ENCODE data around the gene CERK.

- TF ChIP-seq, protein P1, sequence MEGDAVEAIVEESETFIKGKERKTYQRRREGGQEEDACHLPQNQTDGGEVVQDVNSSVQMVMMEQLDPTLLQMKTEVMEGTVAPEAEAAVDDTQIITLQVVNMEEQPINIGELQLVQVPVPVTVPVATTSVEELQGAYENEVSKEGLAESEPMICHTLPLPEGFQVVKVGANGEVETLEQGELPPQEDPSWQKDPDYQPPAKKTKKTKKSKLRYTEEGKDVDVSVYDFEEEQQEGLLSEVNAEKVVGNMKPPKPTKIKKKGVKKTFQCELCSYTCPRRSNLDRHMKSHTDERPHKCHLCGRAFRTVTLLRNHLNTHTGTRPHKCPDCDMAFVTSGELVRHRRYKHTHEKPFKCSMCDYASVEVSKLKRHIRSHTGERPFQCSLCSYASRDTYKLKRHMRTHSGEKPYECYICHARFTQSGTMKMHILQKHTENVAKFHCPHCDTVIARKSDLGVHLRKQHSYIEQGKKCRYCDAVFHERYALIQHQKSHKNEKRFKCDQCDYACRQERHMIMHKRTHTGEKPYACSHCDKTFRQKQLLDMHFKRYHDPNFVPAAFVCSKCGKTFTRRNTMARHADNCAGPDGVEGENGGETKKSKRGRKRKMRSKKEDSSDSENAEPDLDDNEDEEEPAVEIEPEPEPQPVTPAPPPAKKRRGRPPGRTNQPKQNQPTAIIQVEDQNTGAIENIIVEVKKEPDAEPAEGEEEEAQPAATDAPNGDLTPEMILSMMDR (IDR thresholded peaks at IDR 0.05 in 8 of 11, conservative IDR thresholded peaks at IDR 0.05 in 3 of 11), result no peak
- no peak for TF ChIP-seq POLR2A (IDR thresholded peaks at IDR 0.05)
Observed at GRCh38 chr22:46655861-46656608, 82.0 kb downstream of the CERK start.

Data from spleen (tissue), 7 donors.